ENCODE results near the gene ACOD1. TPM values are rescaled to one million over a fixed set of nuclear protein-coding genes. Genes with fewer than 3 reads are reported as not detected.
"Not testable (repeated sequence)": the region's sequence is repeated elsewhere in the genome, so short reads cannot be mapped to it uniquely, and the experiment has no call there.

ACOD1 gene
- not detected for total RNA-seq

- ChIA-PET CTCF (no interaction called here), POLR2A (no interaction called here)
Measured at GRCh38 chr13:76948149-76948548, at the start of gene ACOD1. Gene ACOD1, plus strand, starts transcription at chr13:76948511. Its CDS starts 48 bp downstream, at chr13:76948559.

GRCh38 chr13:76899066-76899465 lies 49.2 kb upstream of the ACOD1 start:
- POLR2A ChIA-PET = not testable (repeated sequence)

GRCh38 chr13:76903544-76904162 lies 44.7 kb upstream of the ACOD1 start:
- POLR2A ChIA-PET = no interaction called here

More at GRCh38 chr13:76899066-76899465, 49.2 kb upstream of the ACOD1 start:
- CTCF ChIA-PET = not testable (repeated sequence)

GRCh38 chr13:76904507-76904906 lies 43.8 kb upstream of the ACOD1 start:
- POLR2A ChIA-PET = no interaction called here
- CTCF ChIA-PET = interaction anchor here (1.2 kb wide), 1 partner anchor 18 kb away, joined by 5 read pairs; the partner anchor contains the start of gene KCTD12

More at GRCh38 chr13:76903544-76904162, 44.7 kb upstream of the ACOD1 start:
- CTCF ChIA-PET = interaction anchor here (1.2 kb wide), 1 partner anchor 17 kb away, joined by 5 read pairs; the partner anchor contains the start of gene KCTD12

- ChIA-PET POLR2A (no interaction called here), CTCF (no interaction called here)
Measured at GRCh38 chr13:76912476-76912875, 35.8 kb upstream of the ACOD1 start.

- POLR2A ChIA-PET = no interaction called here
Measured at GRCh38 chr13:76913898-76914297, 34.4 kb upstream of the ACOD1 start.

GRCh38 chr13:76917095-76917494 lies 31.2 kb upstream of the ACOD1 start:
- CTCF ChIA-PET = no interaction called here

More at GRCh38 chr13:76913898-76914297, 34.4 kb upstream of the ACOD1 start:
- CTCF ChIA-PET = no interaction called here

GRCh38 chr13:76917755-76918481 lies 30.4 kb upstream of the ACOD1 start:
- POLR2A ChIA-PET, CTCF ChIA-PET: not testable (repeated sequence)

More at GRCh38 chr13:76917095-76917494, 31.2 kb upstream of the ACOD1 start:
- POLR2A ChIA-PET = no interaction called here

GRCh38 chr13:76921516-76921915 lies 26.8 kb upstream of the ACOD1 start:
- CTCF ChIA-PET = no interaction called here
- POLR2A ChIA-PET = no interaction called here

- ChIA-PET CTCF (no interaction called here), POLR2A (no interaction called here)
Measured at GRCh38 chr13:76925115-76925514, 23.2 kb upstream of the ACOD1 start.

- POLR2A ChIA-PET = no interaction called here
Measured at GRCh38 chr13:76927955-76928354, 20.4 kb upstream of the ACOD1 start.

GRCh38 chr13:76928456-76928855 lies 19.9 kb upstream of the ACOD1 start:
- CTCF ChIA-PET = no interaction called here
- POLR2A ChIA-PET = no interaction called here

More at GRCh38 chr13:76927955-76928354, 20.4 kb upstream of the ACOD1 start:
- CTCF ChIA-PET = no interaction called here

- ChIA-PET POLR2A (no interaction called here), CTCF (no interaction called here)
Measured at GRCh38 chr13:76929320-76929719, 19.0 kb upstream of the ACOD1 start.

- CTCF ChIA-PET = no interaction called here
- POLR2A ChIA-PET = no interaction called here
Measured at GRCh38 chr13:76929851-76930374, 18.4 kb upstream of the ACOD1 start.

GRCh38 chr13:76932076-76932475 lies 16.2 kb upstream of the ACOD1 start:
- ChIA-PET POLR2A (no interaction called here), CTCF (no interaction called here)

- ChIA-PET CTCF (no interaction called here), POLR2A (no interaction called here)
Measured at GRCh38 chr13:76934671-76935070, 13.6 kb upstream of the ACOD1 start.

GRCh38 chr13:76936763-76937162 lies 11.5 kb upstream of the ACOD1 start:
- CTCF ChIA-PET = no interaction called here
- POLR2A ChIA-PET = no interaction called here

- ChIA-PET CTCF (no interaction called here), POLR2A (no interaction called here)
Measured at GRCh38 chr13:76937281-76937820, 11.0 kb upstream of the ACOD1 start.

GRCh38 chr13:76939215-76939614 lies 9.1 kb upstream of the ACOD1 start:
- CTCF ChIA-PET = no interaction called here
- POLR2A ChIA-PET = no interaction called here

GRCh38 chr13:76942363-76942762 lies 5.9 kb upstream of the ACOD1 start:
- POLR2A ChIA-PET = no interaction called here
- CTCF ChIA-PET = no interaction called here

- CTCF ChIA-PET = no interaction called here
- POLR2A ChIA-PET = no interaction called here
Measured at GRCh38 chr13:76943646-76944045, 4.7 kb upstream of the ACOD1 start.
